CD14-positive monocyte (primary cell): ENCODE results near the gene ADK. TPM values are rescaled to one million over a fixed set of nuclear protein-coding genes. Genes with fewer than 3 reads are reported as not detected.

Experiments used
- DNase-seq, 3 donors: peaks; one replicate each; pipeline ENCODE4 v3.0.0-alpha.2; 2011 to 2022
- H2AFZ ChIP-seq: 2 replicates; pipeline ENCODE4 v1.6.0; 2012; ENCODE audit warnings: mild to moderate bottlenecking, low read depth, low read length, inconsistent platforms; ENCODE audit not compliant: insufficient read depth, poor library complexity, severe bottlenecking
- H3K27ac ChIP-seq, 2 donors: 1 replicate in 1 of 2; 2 replicates in 1 of 2; pipeline ENCODE4 v1.5.1; 2012 to 2013; ENCODE audit warnings: low read length in 2 of 2, control low read depth in 1 of 2, inconsistent platforms in 1 of 2, low read depth in 1 of 2, mild to moderate bottlenecking in 1 of 2
- H3K27me3 ChIP-seq, 2 donors: one replicate each; pipeline versions ENCODE4 v1.6.0 to v1.6.1; 2011 to 2013; ENCODE audit warnings: low read length in 2 of 2; ENCODE audit not compliant: control insufficient read depth in 2 of 2, insufficient read depth in 2 of 2
- H3K36me3 ChIP-seq, 2 donors: replicated peaks in 1 of 2; 1 replicate in 1 of 2; 2 replicates in 1 of 2; pipeline versions ENCODE4 v1.5.1 to v1.6.1; 2012 to 2013; ENCODE audit warnings: low read length in 2 of 2, control low read depth in 1 of 2, inconsistent platforms in 1 of 2, mild to moderate bottlenecking in 1 of 2; ENCODE audit not compliant: insufficient read depth in 2 of 2, control insufficient read depth in 1 of 2
- H3K4me1 ChIP-seq, 2 donors: 1 replicate in 1 of 2; 2 replicates in 1 of 2; pipeline versions ENCODE4 v1.5.1 to v1.6.1; 2012 to 2013; ENCODE audit warnings: low read length in 2 of 2, control low read depth in 1 of 2, inconsistent platforms in 1 of 2, mild to moderate bottlenecking in 1 of 2, moderate library complexity in 1 of 2; ENCODE audit not compliant: insufficient read depth in 2 of 2, control insufficient read depth in 1 of 2
- H3K4me2 ChIP-seq: replicated peaks from 2 replicates; pipeline ENCODE3; 2012; ENCODE audit warnings: low read length, moderate library complexity, mild to moderate bottlenecking; ENCODE audit not compliant: poor library complexity, severe bottlenecking; ENCODE audit errors: extremely low read depth
- H3K4me3 ChIP-seq, 3 experiments: fragments of 200-600 bp in 1 of 3; sonication (generic) in 1 of 3; replicated peaks in 1 of 3; 1 replicate in 2 of 3; 2 replicates in 1 of 3; pipeline ENCODE4 v1.5.1; 2011 to 2013; ENCODE audit warnings: low read length in 3 of 3, mild to moderate bottlenecking in 3 of 3, control low read depth in 2 of 3, low read depth in 2 of 3, inconsistent platforms in 1 of 3, moderate library complexity in 1 of 3
- H3K79me2 ChIP-seq: 2 replicates; pipeline ENCODE4 v1.6.0; 2012; ENCODE audit warnings: mild to moderate bottlenecking, control low read depth, inconsistent platforms, low read length, moderate library complexity; ENCODE audit not compliant: insufficient read depth
- H3K9ac ChIP-seq: 2 replicates; pipeline ENCODE4 v1.6.0; 2017; ENCODE audit warnings: low read length, mild to moderate bottlenecking; ENCODE audit not compliant: insufficient read depth, poor library complexity, severe bottlenecking
- H3K9me3 ChIP-seq, 2 donors: replicated peaks in 1 of 2; 1 replicate in 1 of 2; 2 replicates in 1 of 2; pipeline versions ENCODE4 v1.5.1 to v1.6.1; 2012 to 2013; ENCODE audit warnings: low read length in 2 of 2, control low read depth in 1 of 2; ENCODE audit not compliant: control insufficient read depth in 1 of 2, insufficient read depth in 1 of 2
- H4K20me1 ChIP-seq: 2 replicates; pipeline ENCODE4 v1.6.0; 2012; ENCODE audit warnings: mild to moderate bottlenecking, low read length, control low read depth, moderate library complexity; ENCODE audit not compliant: insufficient read depth
- H3K27ac Mint-ChIP-seq, 7 donors: one replicate each; pipeline ENCODE4 v1.8.0; 2020; ENCODE audit warnings: mild to moderate bottlenecking in 7 of 7, mixed read lengths in 7 of 7, moderate library complexity in 6 of 7, inconsistent platforms in 2 of 7
- H3K27me3 Mint-ChIP-seq, 3 donors: one replicate each; pipeline ENCODE4 v1.8.0; 2021 to 2022; ENCODE audit warnings: low read depth in 3 of 3, mild to moderate bottlenecking in 3 of 3, mixed read lengths in 3 of 3, moderate library complexity in 3 of 3, inconsistent platforms in 1 of 3
- H3K36me3 Mint-ChIP-seq, 2 donors: one replicate each; pipeline ENCODE4 v1.8.0; 2020; ENCODE audit warnings: mixed read lengths in 2 of 2, inconsistent platforms in 1 of 2, mild to moderate bottlenecking in 1 of 2
- H3K4me1 Mint-ChIP-seq: one replicate; pipeline ENCODE4 v1.8.0; 2020; ENCODE audit warnings: mild to moderate bottlenecking, mixed read lengths
- H3K4me3 Mint-ChIP-seq, 2 donors: one replicate each; pipeline ENCODE4 v1.8.0; 2020; ENCODE audit warnings: mild to moderate bottlenecking in 2 of 2, mixed read lengths in 2 of 2, moderate library complexity in 1 of 2
- H3K9me3 Mint-ChIP-seq, 7 donors: one replicate each; pipeline ENCODE4 v1.8.0; 2020 to 2022; ENCODE audit warnings: mixed read lengths in 7 of 7, mild to moderate bottlenecking in 6 of 7, moderate library complexity in 6 of 7, inconsistent platforms in 2 of 7
- CTCF ChIP-seq: fragments of 200-600 bp; IDR thresholded peaks from one replicate; pipeline ENCODE4 v1.8.0; 2022; ENCODE audit warnings: antibody characterized with exemption, mild to moderate bottlenecking
- WGBS: methylation state at CpG from one replicate; pipeline ENCODE4 v1.1.5; 2013; ENCODE audit warnings: missing lambda C conversion rate; ENCODE audit not compliant: insufficient coverage; 5-methylcytosine and 5-hydroxymethylcytosine counted together
- intact Hi-C, 2 donors: fragments of 100-400 bp; cut with micrococcal nuclease; formaldehyde crosslinking; loops; one replicate each; pipeline versions ENCODE4 v1.15.0 to v1.15.1; 2023
- polyA plus RNA-seq, 3 donors: library from polyadenylated mRNA; depleted of rRNA in 1 of 3; unstranded in 2 of 3; stranded (reverse) in 1 of 3; fragments of 300-500 nt in 2 of 3; fragments of >200 nt in 1 of 3; fragmentation: Illumina TruSeq in 2 of 3; gene quantifications; 1 replicate in 2 of 3; 2 replicates in 1 of 3; pipeline ENCODE4 v1.2.3, GENCODE V29; 2012 to 2021

Gene ADK
- polyA plus RNA-seq, 3 donors: 6.4 to 38.2 (median 35.7) TPM

GRCh38 chr10:74417397-74417796 is 266.4 kb downstream of the ADK start:
- no peak overlapping the region for H3K27ac ChIP-seq
- peaks cover 7% of the 10 kb centered on the region for H3K4me1 Mint-ChIP-seq
- intact Hi-C loops: no loop called here

GRCh38 chr10:74418285-74418872 is 267.4 kb downstream of the ADK start:
- Histone ChIP-seq H3K4me1 (no peaks in the 10 kb centered on the region), H3K9ac (no peak overlapping the region), H3K9me3 (no peaks in the 10 kb centered on the region), H3K27ac (no peak overlapping the region), H3K4me2 (no peak overlapping the region), H3K27me3 (no peaks in the 10 kb centered on the region), H4K20me1 (no peaks in the 10 kb centered on the region), H3K79me2 (no peaks in the 10 kb centered on the region), H3K36me3 (no peaks in the 10 kb centered on the region), H3K4me3 (no peak overlapping the region), H2AFZ (no peak overlapping the region)
- Mint-ChIP-seq H3K27ac (no peak overlapping the region), H3K27me3 (peaks cover 0 to 1% (median 1%) of the 10 kb centered on the region in 3 donors), H3K9me3 (peaks cover 0 to 4% (median 0%) of the 10 kb centered on the region in 7 donors), H3K4me1 (peaks cover 7% of the 10 kb centered on the region), H3K36me3 (peaks cover 5 to 8% of the 10 kb centered on the region in 2 donors), H3K4me3 (no peak overlapping the region)
- intact Hi-C loops: no loop called here
- no peak for TF ChIP-seq CTCF
- DNase-seq: no peak
- WGBS: 80% methylated on average over 1 of the region's 4 CpGs

More at GRCh38 chr10:74417397-74417796, 266.4 kb downstream of the ADK start:
- Mint-ChIP-seq H3K27ac (no peak overlapping the region), H3K36me3 (peaks cover 7 to 8% of the 10 kb centered on the region in 2 donors), H3K27me3 (peaks cover 0 to 1% (median 0%) of the 10 kb centered on the region in 3 donors), H3K4me3 (no peak overlapping the region), H3K9me3 (peaks cover 0 to 3% (median 0%) of the 10 kb centered on the region in 7 donors)
- no peak overlapping the region for H2AFZ ChIP-seq
- no peak overlapping the region for H3K4me3 ChIP-seq
- no peaks in the 10 kb centered on the region for H3K9me3 ChIP-seq
- no peaks in the 10 kb centered on the region for H3K36me3 ChIP-seq
- no peak for DNase-seq
- no peak overlapping the region for H3K4me2 ChIP-seq
- H3K79me2 ChIP-seq: no peaks in the 10 kb centered on the region
- WGBS: no CpG with 5 or more reads among the region's 1 CpG
- H3K4me1 ChIP-seq: no peaks in the 10 kb centered on the region
- no peak for TF ChIP-seq CTCF
- H3K9ac ChIP-seq: no peak overlapping the region
- no peaks in the 10 kb centered on the region for H4K20me1 ChIP-seq
- no peaks in the 10 kb centered on the region for H3K27me3 ChIP-seq
